Parathyroid adenoma (tissue), 2 donors: ENCODE data around the gene STT3B.

Experiments
- H2AFZ ChIP-seq: fragments of 300-600 bp; sonication (generic); one replicate; pipeline ENCODE4 v1.7.0; 2017; ENCODE audit warnings: antibody characterized with exemption, mild to moderate bottlenecking
- H3K27ac ChIP-seq: fragments of 300-600 bp; sonication (generic); one replicate; pipeline ENCODE4 v1.7.0; 2017
- H3K27me3 ChIP-seq: fragments of 300-600 bp; sonication (generic); one replicate; pipeline ENCODE4 v1.7.0; 2017; ENCODE audit warnings: low read length; ENCODE audit not compliant: control insufficient read depth, insufficient read depth
- H3K36me3 ChIP-seq: fragments of 300-600 bp; sonication (generic); one replicate; pipeline ENCODE4 v1.7.0; 2017; ENCODE audit warnings: low read length; ENCODE audit not compliant: control insufficient read depth, insufficient read depth
- H3K4me1 ChIP-seq: fragments of 300-600 bp; sonication (generic); one replicate; pipeline ENCODE4 v1.7.0; 2017; ENCODE audit warnings: control low read depth
- H3K4me2 ChIP-seq: fragments of 300-600 bp; sonication (generic); one replicate; pipeline ENCODE4 v1.7.0; 2017; ENCODE audit warnings: low read length
- H3K4me3 ChIP-seq: fragments of 300-600 bp; sonication (generic); one replicate; pipeline ENCODE4 v1.7.0; 2017; ENCODE audit warnings: low read depth, low read length
- H3K79me2 ChIP-seq: fragments of 300-600 bp; sonication (generic); one replicate; pipeline ENCODE4 v1.7.0; 2017; ENCODE audit warnings: control low read depth
- H3K9ac ChIP-seq: fragments of 300-600 bp; sonication (generic); one replicate; pipeline ENCODE4 v1.7.0; 2017; ENCODE audit warnings: mild to moderate bottlenecking
- H3K9me3 ChIP-seq: fragments of 300-600 bp; sonication (generic); one replicate; pipeline ENCODE4 v1.7.0; 2017; ENCODE audit warnings: low read length; ENCODE audit not compliant: control insufficient read depth
- TF ChIP-seq, protein P1 (sequence below): fragments of 300-600 bp; sonication (generic); IDR thresholded peaks from one replicate; pipeline ENCODE4 v1.7.0; 2017; ENCODE audit warnings: antibody characterized with exemption, mild to moderate bottlenecking
- donor health status: primary hyperparathyroidism.

Gene STT3B

DNA sequence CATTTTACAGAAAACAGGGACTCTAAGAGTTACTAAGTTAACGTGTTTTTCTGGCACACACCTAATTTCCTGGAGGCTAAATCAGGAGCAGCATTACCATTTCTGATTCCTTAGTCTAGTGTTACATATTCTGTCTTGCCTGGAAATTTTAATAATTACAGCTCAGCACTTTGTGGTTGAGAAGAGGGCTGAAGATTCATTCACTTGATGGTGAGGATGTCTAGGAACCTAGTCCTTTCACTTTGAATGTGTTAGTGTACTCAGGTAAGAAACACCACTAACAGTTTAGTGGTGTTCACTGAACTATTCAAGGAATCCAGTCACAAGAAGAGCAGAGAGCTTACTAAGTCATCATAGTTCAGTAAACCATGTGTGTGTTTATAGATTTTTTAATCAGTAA is 102.8 kb downstream of the STT3B start:
- no peak overlapping the region for H3K27ac ChIP-seq
- no peaks in the 10 kb centered on the region for H3K9me3 ChIP-seq
- no peaks in the 10 kb centered on the region for H3K4me1 ChIP-seq
- TF ChIP-seq, protein P1, sequence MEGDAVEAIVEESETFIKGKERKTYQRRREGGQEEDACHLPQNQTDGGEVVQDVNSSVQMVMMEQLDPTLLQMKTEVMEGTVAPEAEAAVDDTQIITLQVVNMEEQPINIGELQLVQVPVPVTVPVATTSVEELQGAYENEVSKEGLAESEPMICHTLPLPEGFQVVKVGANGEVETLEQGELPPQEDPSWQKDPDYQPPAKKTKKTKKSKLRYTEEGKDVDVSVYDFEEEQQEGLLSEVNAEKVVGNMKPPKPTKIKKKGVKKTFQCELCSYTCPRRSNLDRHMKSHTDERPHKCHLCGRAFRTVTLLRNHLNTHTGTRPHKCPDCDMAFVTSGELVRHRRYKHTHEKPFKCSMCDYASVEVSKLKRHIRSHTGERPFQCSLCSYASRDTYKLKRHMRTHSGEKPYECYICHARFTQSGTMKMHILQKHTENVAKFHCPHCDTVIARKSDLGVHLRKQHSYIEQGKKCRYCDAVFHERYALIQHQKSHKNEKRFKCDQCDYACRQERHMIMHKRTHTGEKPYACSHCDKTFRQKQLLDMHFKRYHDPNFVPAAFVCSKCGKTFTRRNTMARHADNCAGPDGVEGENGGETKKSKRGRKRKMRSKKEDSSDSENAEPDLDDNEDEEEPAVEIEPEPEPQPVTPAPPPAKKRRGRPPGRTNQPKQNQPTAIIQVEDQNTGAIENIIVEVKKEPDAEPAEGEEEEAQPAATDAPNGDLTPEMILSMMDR, result no peak
- no peak overlapping the region for H2AFZ ChIP-seq
- H3K4me2 ChIP-seq, result no peak overlapping the region
- H3K9ac ChIP-seq, result no peak overlapping the region
- H3K79me2 ChIP-seq, result no peaks in the 10 kb centered on the region
- H3K27me3 ChIP-seq, result no peaks in the 10 kb centered on the region
- no peaks in the 10 kb centered on the region for H3K36me3 ChIP-seq
- H3K4me3 ChIP-seq, result no peak overlapping the region

GRCh38 chr3:31636049-31636448 is 103.3 kb downstream of the STT3B start:
- no peak overlapping the region for H3K4me3 ChIP-seq
- H3K79me2 ChIP-seq, result no peaks in the 10 kb centered on the region
- no peak overlapping the region for H3K4me2 ChIP-seq
- H2AFZ ChIP-seq, result no peak overlapping the region
- no peaks in the 10 kb centered on the region for H3K4me1 ChIP-seq
- H3K9ac ChIP-seq, result no peak overlapping the region
- no peaks in the 10 kb centered on the region for H3K27me3 ChIP-seq
- no peaks in the 10 kb centered on the region for H3K36me3 ChIP-seq
- no peak overlapping the region for H3K27ac ChIP-seq
- TF ChIP-seq, protein P1, result no peak
- H3K9me3 ChIP-seq, result no peaks in the 10 kb centered on the region

- Histone ChIP-seq H3K4me2 (no peak overlapping the region), H3K79me2 (no peaks in the 10 kb centered on the region), H3K4me1 (no peaks in the 10 kb centered on the region), H3K9me3 (no peaks in the 10 kb centered on the region), H3K27me3 (no peaks in the 10 kb centered on the region), H3K36me3 (no peaks in the 10 kb centered on the region), H2AFZ (no peak overlapping the region), H3K27ac (no peak overlapping the region), H3K4me3 (no peak overlapping the region), H3K9ac (no peak overlapping the region)
- TF ChIP-seq, protein P1, result no peak
Measured at GRCh38 chr3:31636694-31637442, 104.1 kb downstream of the STT3B start.

DNA sequence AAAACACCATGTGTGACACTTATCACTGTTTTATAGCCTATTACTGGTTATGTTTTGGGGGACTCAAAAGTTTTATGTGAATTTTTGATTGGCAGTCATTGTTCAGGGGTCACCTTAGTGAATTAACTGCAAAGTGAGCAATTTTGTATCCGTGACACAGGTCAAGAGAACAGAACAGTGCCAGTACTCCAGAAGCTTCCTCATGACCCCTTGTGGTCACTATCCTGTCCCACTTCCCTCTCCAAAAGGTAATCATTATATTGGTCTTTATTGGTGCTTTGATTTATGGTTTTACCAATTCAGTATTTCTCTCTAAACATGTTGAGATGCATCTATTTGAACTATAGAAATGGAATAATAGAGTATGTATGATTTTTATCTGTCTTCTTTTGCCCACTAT is 107.1 kb downstream of the STT3B start:
- no peaks in the 10 kb centered on the region for H3K36me3 ChIP-seq
- H3K9me3 ChIP-seq, result no peaks in the 10 kb centered on the region
- H3K27ac ChIP-seq, result no peak overlapping the region
- no peaks in the 10 kb centered on the region for H3K27me3 ChIP-seq
- TF ChIP-seq, protein P1, result no peak
- H3K9ac ChIP-seq, result no peak overlapping the region
- no peaks in the 10 kb centered on the region for H3K79me2 ChIP-seq
- H2AFZ ChIP-seq, result no peak overlapping the region
- H3K4me2 ChIP-seq, result no peak overlapping the region
- H3K4me1 ChIP-seq, result no peaks in the 10 kb centered on the region
- no peak overlapping the region for H3K4me3 ChIP-seq

DNA sequence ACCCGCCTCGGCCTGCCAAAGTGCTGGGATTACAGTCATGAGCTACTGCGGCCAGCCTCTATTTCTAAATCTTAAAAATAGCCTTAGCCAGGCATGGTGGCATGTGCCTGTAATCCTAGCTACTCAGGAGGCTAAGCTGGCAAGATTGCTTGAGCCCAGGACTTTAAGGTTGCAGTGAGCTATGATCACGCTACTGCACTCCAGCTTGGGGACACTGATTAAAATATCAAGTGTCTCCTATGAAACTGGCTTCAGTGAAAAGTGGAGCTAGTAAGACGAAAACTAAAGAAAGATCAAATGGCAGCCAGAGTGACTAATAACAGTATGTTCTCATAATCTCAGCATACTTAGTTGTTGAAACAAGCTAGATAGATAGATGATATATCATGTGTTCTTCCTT is 112.5 kb downstream of the STT3B start:
- Histone ChIP-seq H3K27ac (no peak overlapping the region), H3K79me2 (no peaks in the 10 kb centered on the region), H3K4me3 (no peak overlapping the region), H3K36me3 (no peaks in the 10 kb centered on the region), H2AFZ (no peak overlapping the region), H3K9ac (no peak overlapping the region), H3K4me1 (no peaks in the 10 kb centered on the region), H3K27me3 (no peaks in the 10 kb centered on the region), H3K4me2 (no peak overlapping the region), H3K9me3 (no peaks in the 10 kb centered on the region)
- TF ChIP-seq, protein P1, result no peak
